NCI-H526 (cell line): ENCODE results near the gene GLRA3.
A peak's percentile ranks its signal among the peaks of the same experiment; 100 is the strongest.
"Not testable (repeated sequence)": the region's sequence is repeated elsewhere in the genome, so short reads cannot be mapped to it uniquely, and the experiment has no call there.

Source experiments
- DNase-seq, 2 experiments: peaks; one replicate each; lab custom pipeline; 2025; lab: John Stamatoyannopoulos, UW

GLRA3 gene

DNA sequence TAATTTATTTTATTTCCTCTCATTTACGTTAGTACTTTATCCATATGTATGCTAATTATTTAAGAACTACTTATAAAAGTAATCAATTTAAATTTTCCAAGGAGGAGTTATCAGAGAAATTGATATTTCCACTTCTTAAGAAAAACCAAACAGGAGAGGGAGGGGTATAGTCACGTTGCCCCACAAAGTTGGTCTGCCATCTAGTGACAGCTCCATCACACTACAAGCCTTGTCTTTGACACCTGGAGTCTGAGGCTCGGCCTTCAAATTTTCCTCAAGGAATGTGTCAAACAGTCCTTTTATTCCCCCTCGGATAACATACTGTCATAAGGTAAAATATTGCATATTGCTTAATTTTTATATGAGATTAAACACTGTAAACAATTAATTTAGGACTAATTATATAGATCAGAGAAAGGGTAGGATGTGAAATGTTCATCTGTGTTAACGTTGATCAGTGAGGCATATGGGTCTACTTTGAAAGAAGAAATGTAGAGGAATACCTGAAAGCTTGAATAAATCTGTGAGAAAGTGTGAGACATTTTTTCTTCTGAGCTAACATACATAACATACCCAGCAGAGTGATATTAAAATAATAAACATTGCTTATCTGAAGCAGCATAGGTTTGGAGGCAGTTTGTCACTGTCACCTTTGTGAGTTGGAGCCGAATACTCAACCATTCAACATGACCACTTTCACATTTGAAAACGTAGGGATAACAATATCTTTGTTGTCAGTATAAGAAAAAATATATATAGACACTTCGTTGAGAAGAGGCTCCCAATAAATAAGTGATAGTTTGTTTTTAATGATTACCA is 114.4 kb downstream of the GLRA3 start:
- DNase-seq = peak; percentile 3 to 41

DNA sequence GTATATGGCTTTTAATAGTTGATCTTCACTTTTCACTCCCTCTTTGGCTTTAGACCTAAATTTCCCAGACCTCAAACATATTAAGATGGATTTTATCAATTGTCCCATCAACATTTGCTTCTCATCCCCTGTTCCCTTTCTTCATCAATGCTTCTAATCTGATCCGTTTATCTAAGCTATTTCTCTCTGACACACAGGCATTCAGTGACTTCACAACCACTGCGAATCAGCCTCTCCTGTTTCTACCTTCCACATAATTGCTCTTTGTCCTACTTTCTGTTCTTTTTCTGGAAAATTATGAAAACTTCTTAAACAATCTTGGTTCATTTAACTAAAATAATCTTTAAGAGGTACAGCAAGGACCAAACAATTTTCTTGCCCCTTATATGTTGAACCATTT is 115.2 kb downstream of the GLRA3 start:
- DNase-seq = no peak

DNA sequence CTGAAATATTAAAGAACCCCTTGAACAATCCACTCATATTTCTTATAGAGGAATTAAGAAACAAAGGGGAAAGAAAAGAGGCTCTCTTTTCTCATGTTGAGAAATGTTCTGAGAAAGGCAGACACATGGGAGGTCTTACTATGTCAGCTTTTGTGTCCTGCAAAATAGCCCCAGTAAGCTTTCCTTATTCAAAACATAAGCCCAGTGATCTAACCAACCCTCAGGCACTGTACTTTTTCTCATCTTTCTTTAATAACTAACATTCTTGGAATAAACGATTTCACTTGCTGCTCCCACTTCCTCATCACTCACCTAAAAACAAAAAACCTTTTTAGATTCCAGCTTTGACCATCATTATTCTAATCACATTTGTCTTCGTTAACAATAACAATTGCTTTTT is 115.9 kb downstream of the GLRA3 start:
- no peak for DNase-seq

DNA sequence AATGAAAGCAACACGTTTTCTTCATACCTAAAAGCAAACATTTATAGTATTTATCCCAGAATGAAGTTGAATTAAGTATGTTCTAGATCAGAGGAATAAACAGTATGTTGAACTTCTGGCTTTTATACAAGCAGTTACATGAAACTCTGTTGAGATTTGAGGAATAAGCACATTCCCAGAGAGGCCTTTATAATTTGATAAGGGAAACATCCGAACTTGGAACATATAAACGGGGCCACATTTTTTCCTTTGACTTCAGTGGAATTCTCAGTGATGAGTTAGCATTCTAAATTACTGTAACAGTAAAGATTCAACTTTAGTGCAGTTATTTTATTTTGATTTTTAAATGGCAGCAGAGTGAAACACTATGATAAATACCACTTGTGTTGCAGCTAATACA is 119.5 kb downstream of the GLRA3 start:
- DNase-seq = no peak

DNA sequence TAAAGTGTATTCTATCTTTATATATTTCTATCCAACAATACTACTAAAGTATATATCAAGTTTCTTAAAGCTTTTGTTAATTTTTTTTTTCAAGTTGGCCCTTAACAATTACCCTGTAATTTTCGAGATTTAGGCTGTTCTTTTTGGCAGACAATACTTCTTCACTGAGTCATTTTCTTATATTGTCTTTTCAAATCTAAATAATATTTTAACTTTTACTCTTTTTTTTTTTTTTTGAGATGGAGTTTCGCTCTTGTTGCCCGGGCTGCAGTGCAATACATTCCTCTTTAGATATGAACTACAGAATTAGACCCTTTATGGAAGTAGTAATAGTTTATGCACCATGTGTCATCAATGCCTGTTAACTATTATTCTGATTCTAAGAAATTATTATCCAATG is 120.7 kb downstream of the GLRA3 start:
- DNase-seq = no peak

DNA sequence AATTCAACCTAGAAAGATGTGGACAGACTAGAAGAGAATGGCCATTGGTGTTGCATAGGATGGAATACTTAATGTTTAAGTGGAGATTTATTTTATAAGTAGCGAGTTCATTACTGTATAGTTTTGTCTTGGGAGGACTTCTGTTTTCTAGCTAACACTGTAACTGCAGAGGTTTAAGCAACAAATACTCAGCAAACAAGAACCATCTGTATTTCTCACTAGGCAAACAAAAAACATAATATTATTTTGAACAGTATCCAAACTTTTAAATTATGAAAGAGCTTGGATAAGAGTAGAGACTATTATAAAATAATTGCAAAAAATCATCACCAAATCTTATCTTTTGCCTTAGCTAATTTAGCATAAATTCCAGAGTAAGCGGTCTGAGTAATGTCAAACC is 121.1 kb downstream of the GLRA3 start:
- no peak for DNase-seq

DNA sequence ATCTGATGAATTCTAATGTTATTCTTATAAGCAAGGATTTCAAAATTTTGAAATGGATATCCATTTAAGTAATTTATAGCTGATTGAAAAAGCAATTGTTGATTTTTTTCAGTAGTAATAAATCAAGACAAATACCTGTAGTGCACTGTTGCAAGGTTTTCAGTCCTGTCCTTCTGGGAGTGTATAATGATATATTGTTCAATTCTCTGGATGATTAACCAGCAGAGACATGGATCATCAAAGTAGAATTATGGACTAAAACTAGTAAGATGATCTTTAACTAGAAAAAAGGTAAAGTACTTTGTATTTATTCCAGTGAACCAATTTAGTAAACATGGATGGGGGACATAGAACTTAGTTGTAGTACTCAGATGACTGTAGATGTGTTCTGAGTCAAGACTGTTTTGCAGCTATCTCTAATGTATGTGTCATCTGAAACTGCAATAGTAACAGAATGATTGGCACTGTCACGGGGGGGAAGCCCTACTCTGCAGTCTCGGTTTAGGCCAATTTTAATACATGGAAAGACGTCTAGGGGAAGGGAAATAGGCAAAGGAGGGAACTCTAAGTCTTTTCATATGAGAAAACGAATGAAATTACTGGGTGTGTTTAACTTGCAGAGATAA is 121.9 kb downstream of the GLRA3 start:
- no peak for DNase-seq

DNA sequence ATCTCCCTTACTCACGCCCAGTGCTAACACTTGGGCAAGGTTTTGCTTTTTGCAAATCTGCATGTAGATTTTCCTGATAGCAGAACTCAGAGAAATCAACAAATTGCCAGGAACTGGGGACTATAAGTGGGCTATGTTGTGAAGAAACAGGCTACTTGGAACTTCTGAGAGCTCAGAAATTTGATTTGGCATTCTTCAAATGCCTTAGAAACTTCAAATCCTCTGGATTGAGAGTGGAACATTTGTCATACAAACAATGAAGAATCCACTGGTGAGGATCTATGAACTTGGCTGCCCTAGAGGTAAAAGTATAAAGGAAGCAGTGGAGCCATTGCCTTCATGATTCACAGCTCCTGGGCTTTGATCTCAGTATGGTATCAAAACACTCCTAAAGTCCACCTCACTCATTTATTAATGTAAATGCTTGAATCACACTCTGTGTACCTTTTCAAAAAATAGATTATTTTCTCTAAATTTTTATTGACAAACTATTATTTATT is 126.0 kb downstream of the GLRA3 start:
- DNase-seq = no peak

DNA sequence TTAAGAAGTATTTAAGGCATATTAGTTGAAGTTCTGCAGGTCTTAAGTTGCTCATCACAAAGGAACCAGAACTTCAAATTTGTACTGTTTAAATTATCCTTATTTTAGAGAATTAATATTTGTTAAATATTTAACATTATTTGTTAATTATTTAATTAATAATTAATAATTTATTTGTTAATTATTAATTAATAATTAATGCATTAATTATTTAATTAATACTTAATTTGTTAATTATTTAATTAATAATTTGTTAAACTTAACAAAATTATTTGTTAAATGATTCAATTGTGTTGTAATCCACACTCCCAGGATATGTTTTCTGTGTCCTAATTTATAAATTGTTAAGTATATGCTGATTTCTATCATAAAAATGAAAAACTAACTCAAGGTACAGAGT is 129.4 kb downstream of the GLRA3 start:
- DNase-seq = no peak

DNA sequence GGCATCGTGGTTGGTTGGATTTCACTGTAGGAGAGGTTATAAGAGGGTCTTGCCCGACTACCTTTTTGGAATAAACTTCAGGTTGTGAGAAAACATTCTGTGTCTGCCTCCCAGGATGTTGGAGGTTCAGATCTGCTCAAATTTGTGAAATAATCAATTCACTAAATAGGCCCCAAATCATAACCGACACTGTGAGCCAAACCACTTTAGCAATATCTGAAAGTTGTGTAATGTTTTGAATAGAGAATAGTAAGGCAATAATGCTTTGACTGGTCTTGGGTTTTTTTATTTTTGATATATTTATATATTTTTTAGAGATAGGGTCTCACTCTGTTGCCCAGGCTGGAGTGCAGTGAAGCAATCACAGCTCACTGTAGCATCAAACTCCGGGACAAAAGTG is 131.2 kb downstream of the GLRA3 start:
- no peak for DNase-seq

DNA sequence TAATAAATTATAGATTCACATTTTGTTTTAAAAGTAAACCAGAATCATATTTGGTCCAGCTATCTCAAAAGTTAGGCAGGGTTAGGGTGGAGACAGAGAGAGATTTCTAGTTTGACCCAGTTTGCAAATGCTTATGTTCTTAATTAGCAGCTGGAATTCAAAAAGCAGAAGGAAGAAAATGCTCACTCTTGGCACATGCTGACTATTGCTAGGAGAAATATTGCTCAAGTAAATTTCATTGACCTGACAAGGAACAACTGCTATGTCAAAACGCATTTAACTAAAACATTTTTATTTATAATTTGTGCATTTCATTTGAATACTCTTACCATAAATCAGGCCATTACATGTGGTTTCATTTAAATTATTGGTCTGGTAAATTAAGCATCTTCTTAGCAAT is 131.8 kb downstream of the GLRA3 start:
- no peak for DNase-seq

DNA sequence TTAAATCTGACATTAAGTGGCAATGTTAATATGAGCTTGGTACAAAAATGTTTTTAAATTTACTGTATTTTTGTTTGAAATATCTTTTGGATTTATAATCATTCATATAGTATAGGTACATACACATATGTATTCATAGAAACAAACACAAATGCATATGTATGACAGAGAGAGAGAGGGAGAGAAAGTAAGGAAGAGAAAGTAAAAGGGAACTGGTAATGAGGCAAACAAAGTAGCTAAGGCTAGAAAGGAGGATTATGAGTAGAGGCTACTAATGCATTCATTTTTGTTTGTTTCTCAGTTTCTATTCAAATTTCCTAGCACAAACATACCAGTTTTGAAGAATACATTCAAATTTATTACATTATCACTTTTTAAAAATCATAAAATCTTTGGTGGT is 132.4 kb downstream of the GLRA3 start:
- DNase-seq = no peak

DNA sequence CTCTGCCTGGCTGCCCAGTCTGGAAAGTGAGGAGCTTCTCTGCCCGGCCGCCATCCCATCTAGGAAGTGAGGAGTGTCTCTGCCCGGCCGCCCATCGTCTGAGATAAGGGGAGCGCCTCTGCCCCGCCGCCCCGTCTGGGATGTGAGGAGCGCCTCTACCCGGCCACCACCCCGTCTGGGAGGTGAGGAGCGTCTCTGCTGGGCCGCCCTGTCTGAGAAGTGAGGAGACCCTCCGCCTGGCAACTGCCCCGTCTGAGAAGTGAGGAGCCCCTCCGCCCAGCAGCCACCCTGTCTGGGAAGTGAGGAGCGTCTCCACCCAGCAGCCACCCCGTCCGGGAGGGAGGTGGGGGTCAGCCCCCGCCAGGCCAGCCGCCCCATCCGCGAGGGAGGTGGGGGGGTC is 137.2 kb downstream of the GLRA3 start:
- not testable (repeated sequence) for DNase-seq

DNA sequence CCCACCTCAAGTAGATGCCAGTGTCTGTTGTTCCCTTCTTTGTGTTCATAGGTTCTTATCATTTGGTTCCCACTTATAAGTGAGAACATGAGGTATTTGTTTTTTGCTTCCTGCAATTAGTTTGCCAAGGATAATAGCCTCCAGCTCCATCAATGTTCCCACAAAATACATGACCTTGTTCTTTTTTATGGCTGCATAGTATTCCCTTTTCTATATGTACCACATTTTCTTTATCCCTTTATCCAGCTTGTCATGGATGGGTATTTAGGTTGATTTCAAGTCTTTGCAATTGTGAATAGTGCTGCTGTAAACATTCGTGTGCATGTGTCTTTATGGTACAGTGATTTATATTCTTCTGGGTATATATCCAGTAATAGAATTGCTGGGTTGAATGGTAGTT is 138.4 kb downstream of the GLRA3 start:
- DNase-seq = no peak

DNA sequence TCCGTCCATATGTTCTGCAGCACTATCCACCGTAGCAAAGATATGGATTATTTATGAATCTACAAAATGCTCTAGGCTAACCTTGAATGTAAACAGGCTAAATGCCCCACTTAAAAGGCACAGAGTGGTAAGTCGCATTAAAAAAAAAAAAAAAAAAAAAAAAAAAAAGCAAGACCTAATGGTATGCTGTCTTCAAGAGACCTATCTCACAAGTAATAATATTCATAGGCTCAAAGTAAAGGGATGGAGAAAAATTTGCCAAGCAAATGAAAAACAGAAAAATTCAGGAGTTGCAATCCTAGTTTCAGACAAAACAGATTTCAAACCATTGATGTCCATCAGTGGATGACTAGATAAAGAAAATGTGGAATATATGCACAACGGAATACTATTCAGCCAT is 139.4 kb downstream of the GLRA3 start:
- DNase-seq = no peak

DNA sequence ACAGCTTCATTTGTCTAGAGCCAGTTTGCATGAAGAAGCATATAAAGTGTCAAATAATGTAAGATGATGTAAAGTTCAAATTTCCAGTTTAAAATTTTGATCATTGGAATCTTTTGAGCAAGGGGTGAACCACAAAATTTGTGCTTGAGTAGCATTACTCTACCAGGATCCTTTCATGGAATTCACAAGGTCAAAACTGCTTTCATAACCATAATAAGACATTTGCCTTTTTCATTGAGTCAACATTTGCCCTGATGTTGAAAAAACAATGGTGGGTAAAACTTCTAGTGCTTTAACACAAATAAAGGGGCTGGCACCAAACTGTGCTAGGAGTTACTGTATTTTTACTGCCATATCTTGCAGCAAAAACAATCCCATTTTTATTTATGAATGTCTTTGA is 142.2 kb downstream of the GLRA3 start:
- no peak for DNase-seq

DNA sequence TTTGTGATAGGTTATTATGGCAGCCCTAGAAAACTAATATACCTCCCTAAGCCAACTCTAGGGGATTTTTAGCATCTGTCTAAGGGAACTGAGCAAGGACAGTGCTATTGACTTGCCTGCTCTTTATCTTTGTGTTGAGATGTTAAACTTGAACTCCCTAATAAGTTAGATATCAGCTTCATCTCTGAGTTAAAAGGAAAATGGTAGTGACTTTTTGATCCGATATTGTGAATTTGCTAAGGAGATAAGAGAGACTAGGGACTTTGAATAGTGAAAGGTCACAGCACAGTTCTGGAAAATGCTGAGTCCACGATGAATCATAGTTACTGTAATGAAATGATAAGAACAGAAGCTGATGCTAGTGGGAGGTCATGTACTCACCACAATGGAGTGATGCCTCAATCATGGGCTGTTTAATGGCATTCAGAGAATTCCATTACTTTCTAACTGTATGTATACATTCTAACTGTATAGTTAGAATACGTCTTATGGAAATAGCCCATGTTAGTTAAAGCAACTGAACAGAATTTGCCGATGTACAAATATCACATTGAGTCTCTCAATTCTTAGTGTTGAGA is 147.2 kb downstream of the GLRA3 start:
- no peak for DNase-seq

DNA sequence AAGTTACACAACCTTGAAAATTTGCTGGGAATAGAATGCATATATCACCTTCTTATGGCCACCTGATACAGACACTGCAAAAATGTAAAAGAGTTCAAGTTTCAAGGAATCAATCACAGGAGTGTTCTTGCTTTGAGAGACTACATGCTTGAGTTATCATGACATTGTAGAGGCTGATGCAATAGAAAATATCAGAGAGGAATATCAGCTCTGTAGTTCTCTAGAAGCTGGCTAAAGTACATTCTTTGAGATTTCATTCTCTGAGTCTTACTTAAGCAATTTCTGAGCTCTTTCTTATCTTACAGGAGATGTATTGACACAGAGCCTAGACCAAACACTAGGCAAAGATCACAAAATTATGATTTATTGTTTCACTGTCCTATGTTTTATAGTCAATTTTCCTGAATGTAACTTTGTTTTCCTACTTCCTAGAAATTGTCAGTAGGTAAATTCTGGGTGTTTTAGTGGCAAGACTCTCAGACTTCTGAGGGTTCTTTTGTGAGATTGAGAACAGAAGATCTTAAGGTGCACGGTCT is 154.7 kb downstream of the GLRA3 start:
- no peak for DNase-seq

DNA sequence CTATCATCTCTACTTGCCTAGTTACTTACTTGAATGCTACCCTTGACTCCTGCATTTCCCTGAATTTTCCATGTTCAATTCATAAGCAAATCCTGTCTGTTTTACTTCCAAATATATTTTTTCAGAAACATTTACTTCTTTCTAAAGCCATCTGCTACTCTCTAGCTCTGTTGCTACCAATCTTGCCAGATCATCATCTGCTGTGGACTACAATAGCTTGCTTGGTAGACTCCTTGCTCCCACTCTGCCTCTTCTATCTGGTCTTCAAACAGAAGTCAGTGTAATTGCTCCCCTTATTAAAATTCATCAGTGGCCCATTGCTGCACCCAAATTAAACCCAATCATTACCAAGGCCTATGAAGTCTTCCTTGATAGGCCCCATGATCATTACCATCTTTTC is 155.2 kb downstream of the GLRA3 start:
- no peak for DNase-seq

DNA sequence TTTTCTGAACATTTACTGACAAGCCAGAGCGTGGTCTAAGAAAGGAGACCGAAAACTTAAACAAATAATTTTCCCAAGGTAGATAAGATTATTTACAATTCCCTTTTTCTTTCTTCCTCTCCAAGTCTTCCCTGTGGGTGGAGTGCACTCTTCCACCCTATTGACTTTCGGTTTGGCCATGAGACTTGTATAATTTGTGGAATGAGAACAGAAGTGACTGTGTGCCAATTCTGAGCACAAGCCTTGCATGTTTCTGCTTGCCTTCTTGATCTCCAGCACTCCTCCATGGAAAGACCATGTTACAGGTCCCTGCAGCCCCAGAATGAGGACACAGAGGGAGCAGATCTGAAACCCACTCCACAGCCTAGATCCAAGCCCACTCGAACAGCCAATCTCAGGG is 156.8 kb downstream of the GLRA3 start:
- DNase-seq = no peak

DNA sequence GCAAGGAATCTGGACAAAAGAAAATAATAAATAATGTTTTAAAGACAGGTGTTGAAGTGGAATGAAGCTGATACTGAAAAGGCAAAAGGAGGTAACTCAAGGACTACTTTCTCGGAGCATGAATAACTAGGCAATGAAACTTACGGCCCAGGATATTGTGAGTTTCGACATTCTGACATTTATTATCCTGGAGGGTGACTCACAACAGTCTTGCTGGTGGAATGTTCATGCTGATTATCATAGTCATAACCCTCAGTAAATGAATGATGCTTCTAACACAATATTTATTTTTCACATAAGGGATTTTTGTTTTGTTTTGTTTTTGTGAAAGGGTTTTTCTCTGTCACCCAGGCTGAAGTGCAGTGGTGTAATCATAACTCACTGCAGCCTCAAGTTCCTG is 159.8 kb downstream of the GLRA3 start:
- no peak for DNase-seq

DNA sequence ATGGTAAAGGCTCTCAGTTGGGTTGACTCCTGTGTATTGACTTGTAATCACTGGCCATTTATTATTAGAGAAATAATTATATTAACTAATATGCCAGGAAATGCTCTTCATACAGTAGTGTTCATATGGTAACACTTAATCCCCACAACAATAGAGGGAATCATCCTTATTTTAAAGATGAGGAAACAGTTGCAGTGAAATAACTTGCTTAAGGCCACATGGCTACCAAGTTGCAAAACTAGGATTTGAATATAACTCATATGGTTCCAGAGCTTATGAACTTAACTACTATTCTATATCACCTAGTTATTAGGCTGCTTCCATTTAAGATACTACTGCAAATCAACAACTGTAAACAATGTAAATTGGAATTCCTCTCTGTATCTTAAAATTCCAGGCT is 163.2 kb downstream of the GLRA3 start:
- DNase-seq = no peak

DNA sequence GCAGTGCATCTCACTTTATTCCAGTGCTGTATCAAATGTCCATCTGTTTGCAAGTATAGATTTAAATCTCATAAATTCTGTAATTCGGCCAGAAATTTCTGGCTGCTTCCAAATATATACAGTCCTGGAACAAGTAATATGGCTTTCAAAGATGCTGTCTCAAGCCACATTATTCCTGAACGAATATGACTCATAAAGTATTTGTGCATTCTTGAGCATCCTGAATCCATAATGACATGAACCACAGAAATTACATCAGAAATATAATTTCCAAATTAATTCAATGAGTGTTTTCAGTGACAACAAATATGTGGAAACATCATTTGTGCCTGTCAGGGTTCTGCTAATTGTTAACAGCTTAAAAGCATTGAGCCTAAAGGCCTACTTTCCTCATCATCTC is 165.8 kb downstream of the GLRA3 start:
- DNase-seq = no peak
